Mesothelial cell of epicardium (in vitro differentiated cells): ENCODE measurements around the gene PARD3. TPM values are rescaled to one million over a fixed set of nuclear protein-coding genes. Genes with fewer than 3 reads are reported as not detected.

Experiments used
- DNase-seq, 2 experiments: peaks; one replicate each; pipeline ENCODE4 v3.0.0; 2021; ENCODE audit warnings: low spot score in 2 of 2; ENCODE audit not compliant: unreplicated experiment in 2 of 2
- H3K27ac Mint-ChIP-seq: 2 replicates; pipeline ENCODE4 v1.8.0; 2021; ENCODE audit warnings: mixed read lengths
- H3K27me3 Mint-ChIP-seq: 2 replicates; pipeline ENCODE4 v1.8.0; 2021; ENCODE audit warnings: low read depth, mixed read lengths
- H3K36me3 Mint-ChIP-seq: 2 replicates; pipeline ENCODE4 v1.8.0; 2021; ENCODE audit warnings: mixed read lengths
- H3K4me1 Mint-ChIP-seq: 2 replicates; pipeline ENCODE4 v1.8.0; 2021; ENCODE audit warnings: mixed read lengths
- H3K4me3 Mint-ChIP-seq: 2 replicates; pipeline ENCODE4 v1.8.0; 2021; ENCODE audit warnings: mild to moderate bottlenecking, moderate library complexity, mixed read lengths
- H3K9me3 Mint-ChIP-seq: 2 replicates; pipeline ENCODE4 v1.8.0; 2021; ENCODE audit warnings: mixed read lengths
- CTCF ChIP-seq: fragments of 200-600 bp; sonication (generic); IDR thresholded peaks from one replicate; pipeline ENCODE4 v1.5.0; 2021; ENCODE audit warnings: antibody characterized with exemption; ENCODE audit not compliant: unreplicated experiment
- total RNA-seq: library from RNA; stranded (reverse); gene quantifications from 3 replicates; pipeline ENCODE4 v1.2.1, GENCODE V29; 2021

The PARD3 gene
- total RNA-seq, 1 donor from 2014 or later: 73.2 TPM

DNA sequence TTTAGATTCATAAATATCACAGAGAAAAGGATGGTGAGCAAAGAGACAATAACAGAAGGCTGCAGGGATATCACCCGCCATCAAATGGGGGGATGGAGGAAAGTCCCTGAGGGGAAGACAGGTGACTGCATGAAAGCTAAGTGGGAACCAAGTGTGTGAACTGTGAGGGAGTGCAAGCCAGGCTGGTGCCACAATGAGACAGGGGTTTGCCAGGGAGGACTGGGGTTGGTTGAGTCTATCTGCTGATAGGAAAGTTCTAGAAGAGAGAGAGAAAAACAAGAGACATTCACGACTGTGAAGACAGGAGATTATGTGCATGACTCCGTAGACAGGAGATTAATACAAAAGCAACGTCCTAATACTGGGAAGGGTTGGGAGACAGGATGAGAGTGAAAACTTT is 376.4 kb downstream of the PARD3 start:
- Mint-ChIP-seq H3K27me3 (no peaks in the 10 kb centered on the region), H3K27ac (no peak overlapping the region), H3K9me3 (no peaks in the 10 kb centered on the region), H3K36me3 (peaks cover 12% of the 10 kb centered on the region), H3K4me1 (peaks cover 18% of the 10 kb centered on the region), H3K4me3 (no peak overlapping the region)
- DNase-seq: no peak
- TF ChIP-seq CTCF: no peak

DNA sequence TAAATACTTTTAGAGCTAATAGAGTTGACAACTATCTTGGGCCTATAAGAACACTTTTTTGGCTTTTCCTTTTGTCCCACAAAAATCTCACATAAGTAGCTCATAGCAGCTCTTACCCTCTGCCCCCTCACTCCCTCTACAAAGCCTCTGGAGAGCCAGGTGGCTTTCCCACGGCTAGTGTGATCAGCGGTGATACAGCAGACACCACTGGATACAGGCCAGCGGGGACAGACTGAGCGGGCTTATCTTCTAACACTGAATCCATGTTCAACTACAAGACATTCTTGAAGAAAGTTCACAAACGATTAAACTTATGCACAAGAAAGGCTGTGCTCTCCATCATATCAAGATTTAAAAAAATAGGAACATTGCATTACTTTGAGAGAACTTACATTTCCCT is 377.2 kb downstream of the PARD3 start:
- Mint-ChIP-seq H3K36me3 (peaks cover 6% of the 10 kb centered on the region), H3K27ac (no peak overlapping the region), H3K27me3 (no peaks in the 10 kb centered on the region)

GRCh38 chr10:34434119-34434594 is 380.9 kb downstream of the PARD3 start:
- no peak for TF ChIP-seq CTCF
- no peak for DNase-seq
- Mint-ChIP-seq H3K4me3 (no peak overlapping the region), H3K36me3 (peaks cover 3% of the 10 kb centered on the region), H3K9me3 (no peaks in the 10 kb centered on the region), H3K4me1 (peaks cover 37% of the 10 kb centered on the region), H3K27ac (peak overlapping the region; percentile 10), H3K27me3 (no peaks in the 10 kb centered on the region)

More for the DNA sequence above, 377.2 kb downstream of the PARD3 start:
- Mint-ChIP-seq H3K4me1 (peaks cover 24% of the 10 kb centered on the region), H3K4me3 (no peak overlapping the region), H3K9me3 (no peaks in the 10 kb centered on the region)
- no peak for DNase-seq
- no peak for TF ChIP-seq CTCF

DNA sequence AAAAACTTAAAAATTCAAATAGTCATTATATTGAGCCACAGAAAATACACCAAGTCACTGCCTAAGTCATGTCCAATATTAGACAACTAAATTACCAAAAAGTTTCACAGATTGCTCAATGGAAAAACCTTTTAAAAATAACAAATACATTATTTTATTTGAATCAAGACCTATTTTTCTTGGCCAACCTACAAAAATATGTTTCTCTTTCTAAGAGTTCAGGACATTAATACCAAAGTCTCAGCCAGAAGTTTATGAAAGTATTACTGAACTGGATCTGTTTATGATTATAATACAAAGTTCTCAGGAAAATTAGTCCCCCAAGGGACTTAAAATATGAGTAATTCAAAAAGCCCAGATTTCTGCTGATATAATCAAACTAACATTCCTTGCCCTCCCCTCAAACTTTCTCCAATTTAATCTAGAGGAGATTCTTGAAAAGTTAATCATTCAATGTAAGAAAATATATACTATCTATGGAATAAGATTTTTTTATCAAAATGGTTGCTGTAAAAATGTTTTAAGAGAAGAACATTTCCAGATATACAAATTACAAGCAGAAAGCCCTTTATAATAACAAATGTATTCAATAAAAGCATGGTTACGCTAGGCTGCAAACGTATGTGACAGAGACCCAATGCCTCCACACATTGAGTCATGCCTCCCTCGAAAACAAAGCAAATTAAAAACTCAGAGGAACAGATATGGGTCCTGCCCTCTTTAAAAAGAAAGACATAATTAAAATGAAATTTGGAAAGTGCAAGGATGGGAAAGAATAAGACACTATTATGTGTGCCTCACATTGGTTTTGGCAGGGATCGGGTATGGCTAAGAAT is 381.6 kb downstream of the PARD3 start:
- no peaks in the 10 kb centered on the region for H3K9me3 Mint-ChIP-seq
- H3K4me3 Mint-ChIP-seq: no peak overlapping the region
- H3K27ac Mint-ChIP-seq: peak overlapping the region; percentile 58
- TF ChIP-seq CTCF: no peak
- H3K4me1 Mint-ChIP-seq: peaks cover 31% of the 10 kb centered on the region
- DNase-seq: no peak
- H3K36me3 Mint-ChIP-seq: peaks cover 3% of the 10 kb centered on the region
- no peaks in the 10 kb centered on the region for H3K27me3 Mint-ChIP-seq

DNA sequence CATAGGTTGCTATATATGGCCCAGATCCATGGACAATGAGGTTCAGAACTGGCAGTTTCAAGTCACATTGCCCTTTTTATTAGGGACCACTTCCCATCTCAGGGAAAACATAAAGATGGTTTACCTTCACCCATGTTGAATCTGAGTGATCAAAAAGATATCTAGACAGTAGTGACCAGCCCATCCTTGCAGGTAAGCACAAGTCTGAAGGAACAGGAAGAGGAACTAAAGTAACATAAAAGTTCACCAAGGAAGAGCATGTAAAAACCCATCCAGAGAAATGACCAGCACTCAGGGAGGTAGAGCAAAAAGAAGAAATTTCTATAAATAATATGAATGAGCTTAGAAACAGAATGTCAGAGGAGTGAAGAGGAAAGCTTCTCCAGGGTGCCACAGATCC is 382.5 kb downstream of the PARD3 start:
- no peak for TF ChIP-seq CTCF
- Mint-ChIP-seq H3K36me3 (peaks cover 6% of the 10 kb centered on the region), H3K27me3 (no peaks in the 10 kb centered on the region), H3K27ac (peak overlapping the region; percentile 48), H3K4me3 (no peak overlapping the region), H3K9me3 (no peaks in the 10 kb centered on the region), H3K4me1 (peaks cover 33% of the 10 kb centered on the region)
- no peak for DNase-seq
